Right atrium auricular region (tissue), 2 donors: ENCODE data around the gene ORC6. TPM values are rescaled to one million over a fixed set of nuclear protein-coding genes. Genes with fewer than 3 reads are reported as not detected.

Experiments used
- DNase-seq: peaks from one replicate; pipeline ENCODE4 v3.0.0-alpha.2; 2019; ENCODE audit warnings: low spot score
- H3K27ac ChIP-seq, 2 donors: fragments of 200-600 bp; sonication (generic); 1 replicate in 1 of 2; 2 replicates in 1 of 2; pipeline ENCODE4 v1.5.1; 2016 to 2019
- H3K27me3 ChIP-seq, 2 donors: fragments of 200-600 bp; sonication (generic); one replicate each; pipeline versions ENCODE4 v1.5.1 to v1.6.0; 2017 to 2019
- H3K36me3 ChIP-seq: fragments of 200-600 bp; sonication (generic); one replicate; pipeline ENCODE4 v1.5.1; 2016
- H3K4me1 ChIP-seq, 2 donors: fragments of 200-600 bp; sonication (generic); one replicate each; pipeline versions ENCODE4 v1.5.1 to v1.6.0; 2017 to 2019
- H3K4me3 ChIP-seq, 2 donors: fragments of 200-600 bp; sonication (generic); 1 replicate in 1 of 2; 2 replicates in 1 of 2; pipeline ENCODE4 v1.5.1; 2017 to 2019; ENCODE audit warnings: mild to moderate bottlenecking in 1 of 2, moderate library complexity in 1 of 2
- H3K9me3 ChIP-seq, 2 donors: fragments of 200-600 bp; sonication (generic); one replicate each; pipeline ENCODE4 v1.5.1; 2019
- CTCF ChIP-seq, 2 donors: fragments of 200-600 bp; sonication (generic); IDR thresholded peaks; one replicate each; pipeline ENCODE4 v1.5.1; 2019; ENCODE audit warnings: antibody characterized with exemption in 2 of 2
- total RNA-seq, 2 donors: library from RNA; depleted of rRNA; stranded (reverse); fragments of >200 nt; gene quantifications; one replicate each; pipeline ENCODE4 v1.1.0, GENCODE V29; 2016

Gene ORC6
- total RNA-seq, 2 donors from 2014 or later: 1.8 to 2.6 TPM

- H3K4me3 ChIP-seq: no peak overlapping the region
- DNase-seq: no peak
- peaks cover 0 to 8% of the 10 kb centered on the region in 2 donors for H3K4me1 ChIP-seq
- no peaks in the 10 kb centered on the region for H3K9me3 ChIP-seq
- no peaks in the 10 kb centered on the region for H3K27me3 ChIP-seq
- no peak for TF ChIP-seq CTCF (IDR thresholded peaks at IDR 0.05)
- H3K36me3 ChIP-seq: peaks cover 68% of the 10 kb centered on the region
- no peak overlapping the region for H3K27ac ChIP-seq
Measured at GRCh38 chr16:46720619-46721018, 31.2 kb downstream of the ORC6 start.

- Histone ChIP-seq H3K27me3 (no peaks in the 10 kb centered on the region), H3K4me3 (no peak overlapping the region), H3K27ac (no peak overlapping the region), H3K36me3 (peaks cover 74% of the 10 kb centered on the region), H3K9me3 (no peaks in the 10 kb centered on the region), H3K4me1 (peaks cover 0 to 3% of the 10 kb centered on the region in 2 donors)
- no peak for TF ChIP-seq CTCF (IDR thresholded peaks at IDR 0.05)
- DNase-seq: no peak
Measured at GRCh38 chr16:46721885-46722284, 32.4 kb downstream of the ORC6 start.

GRCh38 chr16:46727184-46727583 is 37.7 kb downstream of the ORC6 start:
- DNase-seq: no peak
- Histone ChIP-seq H3K9me3 (no peaks in the 10 kb centered on the region), H3K27ac (peak overlapping the region in 1 of 2 donors; percentile 82), H3K4me1 (peaks cover 0 to 12% of the 10 kb centered on the region in 2 donors), H3K27me3 (no peaks in the 10 kb centered on the region), H3K4me3 (no peak overlapping the region), H3K36me3 (peaks cover 91% of the 10 kb centered on the region)
- no peak for TF ChIP-seq CTCF (IDR thresholded peaks at IDR 0.05)

GRCh38 chr16:46727630-46728029 is 38.2 kb downstream of the ORC6 start:
- TF ChIP-seq CTCF (IDR thresholded peaks at IDR 0.05): no peak
- DNase-seq: peak; percentile 44
- Histone ChIP-seq H3K4me3 (no peak overlapping the region), H3K27ac (peak overlapping the region in 1 of 2 donors; percentile 82), H3K36me3 (peaks cover 92% of the 10 kb centered on the region), H3K27me3 (no peaks in the 10 kb centered on the region), H3K4me1 (peaks cover 0 to 16% of the 10 kb centered on the region in 2 donors), H3K9me3 (no peaks in the 10 kb centered on the region)

GRCh38 chr16:46728806-46729205 is 39.3 kb downstream of the ORC6 start:
- no peak for TF ChIP-seq CTCF (IDR thresholded peaks at IDR 0.05)
- peaks cover 81% of the 10 kb centered on the region for H3K36me3 ChIP-seq

GRCh38 chr16:46729326-46729995 is 40.0 kb downstream of the ORC6 start:
- TF ChIP-seq CTCF (IDR thresholded peaks at IDR 0.05): no peak
- peak overlapping the region; percentile 44 to 82 for H3K27ac ChIP-seq
- H3K27me3 ChIP-seq: no peaks in the 10 kb centered on the region
- no peak overlapping the region for H3K4me3 ChIP-seq
- no peak for DNase-seq
- no peaks in the 10 kb centered on the region for H3K9me3 ChIP-seq
- H3K36me3 ChIP-seq: peaks cover 75% of the 10 kb centered on the region
- peaks cover 0 to 30% of the 10 kb centered on the region in 2 donors for H3K4me1 ChIP-seq

More at GRCh38 chr16:46728806-46729205, 39.3 kb downstream of the ORC6 start:
- Histone ChIP-seq H3K27me3 (no peaks in the 10 kb centered on the region), H3K27ac (peak overlapping the region; percentile 44 to 82), H3K9me3 (no peaks in the 10 kb centered on the region), H3K4me3 (no peak overlapping the region), H3K4me1 (peaks cover 0 to 26% of the 10 kb centered on the region in 2 donors)
- no peak for DNase-seq
